B cell (primary cell): Measurements from ENCODE around the gene GNG7.

Experiments
- CTCF ChIP-seq: fragments of 200-600 bp; IDR thresholded peaks from one replicate; pipeline ENCODE4 v1.8.0; 2022; ENCODE audit warnings: antibody characterized with exemption, mild to moderate bottlenecking
- EZH2 ChIP-seq: IDR thresholded peaks from 2 replicates; pipeline ENCODE4 v1.6.1; 2012; ENCODE audit warnings: borderline replicate concordance, low read depth, mild to moderate bottlenecking, moderate library complexity, low read length; ENCODE audit not compliant: insufficient read depth, poor library complexity, severe bottlenecking

GRCh38 chr19:2575734-2576481 is 126.6 kb downstream of the GNG7 start:
- TF ChIP-seq CTCF (no peak), EZH2 (no peak)
